Tongue (tissue), 2 donors: Measurements from ENCODE around the gene CLRN2. TPM values are rescaled to one million over a fixed set of nuclear protein-coding genes. Genes with fewer than 3 reads are reported as not detected.
"Not testable (repeated sequence)": the region's sequence is repeated elsewhere in the genome, so short reads cannot be mapped to it uniquely, and the experiment has no call there.

Experiments used
- DNase-seq: peaks from one replicate; pipeline ENCODE4 v3.0.0-alpha.2; 2015
- total RNA-seq: library from RNA; depleted of rRNA; stranded (reverse); fragments of >200 nt; gene quantifications from one replicate; pipeline ENCODE4 v1.2.3, GENCODE V29; 2014

CLRN2 gene
- total RNA-seq, 1 donor from 2014 or later, result not detected

GRCh38 chr4:17545374-17546140 lies 30.6 kb downstream of the CLRN2 start:
- DNase-seq, result no peak

DNA sequence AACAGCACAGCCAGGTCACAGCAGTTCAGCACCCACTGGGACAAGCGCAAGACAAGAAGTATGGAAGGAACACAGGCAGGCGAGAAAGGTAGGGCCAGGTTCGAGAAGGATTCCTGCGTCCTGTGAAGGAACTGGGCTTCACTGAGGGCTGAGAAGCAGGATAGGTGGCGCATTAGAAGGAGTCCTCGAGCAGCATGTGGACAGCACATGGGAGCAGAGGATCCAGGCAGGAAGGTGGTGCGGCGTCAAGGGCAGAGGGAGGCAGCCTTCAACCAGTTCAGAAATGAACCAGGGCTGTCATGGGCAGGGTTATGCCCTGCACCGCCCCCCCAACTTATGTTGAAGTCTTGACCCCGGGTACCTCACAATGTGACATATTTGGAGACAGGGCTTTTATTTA lies 31.3 kb downstream of the CLRN2 start:
- DNase-seq, result no peak

DNA sequence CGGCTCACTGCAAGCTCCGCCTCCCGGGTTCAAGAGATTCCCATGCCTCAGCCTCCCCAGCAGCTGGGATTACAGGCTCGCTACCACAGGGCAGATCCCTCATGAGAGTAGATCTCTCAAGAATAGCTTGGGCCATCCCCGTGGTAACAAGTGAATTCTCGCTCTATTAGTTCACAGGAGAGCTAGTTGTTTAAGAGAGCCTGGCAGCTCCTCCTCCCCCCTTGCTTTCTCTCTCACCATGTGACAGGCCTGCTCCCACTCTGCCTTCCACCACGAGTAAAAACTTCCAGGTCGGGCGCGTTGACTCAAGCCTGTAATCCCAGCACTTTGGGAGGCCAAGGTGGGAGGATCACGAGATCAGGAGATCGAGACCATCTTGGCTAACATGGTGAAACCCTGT lies 31.7 kb downstream of the CLRN2 start:
- no peak for DNase-seq

GRCh38 chr4:17550549-17550948 lies 35.6 kb downstream of the CLRN2 start:
- no peak for DNase-seq

GRCh38 chr4:17552427-17552826 lies 37.5 kb downstream of the CLRN2 start:
- no peak for DNase-seq

DNA sequence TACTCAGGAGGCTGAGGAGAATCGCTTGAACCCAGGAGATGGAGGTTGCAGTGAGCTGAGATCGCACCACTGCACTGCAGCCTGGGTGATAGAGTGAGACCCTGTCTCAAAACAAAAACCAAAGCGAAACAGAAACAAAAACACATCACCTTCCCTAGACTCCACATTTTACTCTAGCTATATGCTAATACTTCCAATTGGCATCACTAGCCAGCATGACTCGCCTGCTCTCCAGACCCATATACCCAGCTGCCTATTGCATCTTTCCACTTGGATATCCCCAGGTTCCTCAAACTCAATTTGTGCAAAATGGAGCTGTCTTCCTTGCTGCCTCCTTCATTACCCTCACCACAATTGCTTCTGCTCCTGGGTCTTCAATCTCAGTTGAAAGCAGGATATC lies 39.6 kb downstream of the CLRN2 start:
- no peak for DNase-seq

GRCh38 chr4:17556498-17556897 lies 41.5 kb downstream of the CLRN2 start:
- no peak for DNase-seq

GRCh38 chr4:17557880-17558279 lies 42.9 kb downstream of the CLRN2 start:
- no peak for DNase-seq

DNA sequence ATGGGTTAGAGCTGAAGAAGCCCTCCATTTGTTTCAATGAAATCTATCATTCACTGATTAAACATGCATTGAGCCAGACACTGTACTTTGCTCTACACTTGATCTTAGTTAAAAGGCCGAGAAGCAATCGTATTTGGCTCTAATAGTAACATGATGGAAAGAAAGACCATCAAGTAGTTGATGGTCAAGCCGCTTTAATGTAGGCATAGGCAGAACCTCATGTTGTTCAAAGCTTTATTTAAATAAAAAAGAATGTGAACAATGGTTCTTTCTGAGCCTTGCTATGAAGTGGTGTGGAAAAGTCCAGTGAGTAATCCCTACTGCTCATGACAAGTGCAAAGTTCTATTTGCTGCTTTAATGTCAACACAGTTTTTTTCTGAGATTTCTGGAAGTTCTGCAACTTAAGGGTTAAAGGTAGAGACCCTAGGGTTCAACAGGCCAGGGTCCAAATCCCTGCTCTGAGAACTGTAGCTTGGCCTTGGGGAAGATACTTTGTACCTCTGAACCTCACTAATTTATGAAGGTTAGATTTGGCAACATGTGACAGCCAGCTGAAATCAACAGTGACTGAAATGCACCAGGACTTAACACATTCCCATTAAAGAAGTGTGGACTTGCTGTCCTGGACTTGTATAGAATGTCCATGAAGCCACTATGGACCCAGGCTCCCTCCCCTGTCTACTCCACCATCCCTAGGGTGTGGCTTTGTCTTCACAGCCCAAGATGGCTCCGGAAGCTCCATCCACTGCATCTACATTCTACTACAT lies 44.2 kb downstream of the CLRN2 start:
- DNase-seq, result no peak

DNA sequence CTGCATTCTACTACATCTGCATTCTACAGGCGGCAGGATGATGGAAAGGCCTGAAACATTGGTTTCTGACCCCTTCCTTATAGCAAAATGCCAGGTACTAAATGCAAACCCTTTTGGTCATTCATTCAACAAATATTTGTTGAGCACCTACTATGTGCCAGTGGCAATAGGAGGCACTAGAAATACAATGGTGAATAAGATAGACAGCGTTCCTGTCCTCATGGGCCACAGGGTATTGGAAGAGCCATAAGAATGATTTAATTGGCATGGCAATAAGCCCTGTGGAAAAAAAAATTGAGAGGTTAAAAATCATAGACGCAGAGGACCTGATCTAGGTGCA lies 44.7 kb downstream of the CLRN2 start:
- no peak for DNase-seq

GRCh38 chr4:17560065-17560673 lies 45.2 kb downstream of the CLRN2 start:
- DNase-seq, result no peak

- DNase-seq, result no peak
Measured at GRCh38 chr4:17561195-17561909, 46.4 kb downstream of the CLRN2 start.

DNA sequence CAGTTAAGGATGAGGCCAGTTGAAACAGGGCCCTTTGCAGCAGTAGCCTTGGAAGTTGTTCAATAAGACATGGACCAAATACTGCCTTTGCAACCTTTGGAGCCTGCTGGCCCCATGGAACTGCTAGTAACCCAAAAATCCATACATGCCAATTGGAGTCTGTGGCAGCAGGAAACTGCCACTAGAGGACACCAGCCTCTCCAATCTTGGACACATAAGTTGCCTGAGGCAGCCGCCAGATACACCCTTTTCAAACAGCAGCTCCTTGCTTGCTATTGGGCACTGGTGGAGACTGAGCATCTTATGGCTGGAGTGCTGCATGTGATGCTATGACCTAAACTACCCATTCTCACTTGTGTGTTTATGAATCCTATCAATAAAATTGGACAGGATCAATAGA lies 47.2 kb downstream of the CLRN2 start:
- no peak for DNase-seq

DNA sequence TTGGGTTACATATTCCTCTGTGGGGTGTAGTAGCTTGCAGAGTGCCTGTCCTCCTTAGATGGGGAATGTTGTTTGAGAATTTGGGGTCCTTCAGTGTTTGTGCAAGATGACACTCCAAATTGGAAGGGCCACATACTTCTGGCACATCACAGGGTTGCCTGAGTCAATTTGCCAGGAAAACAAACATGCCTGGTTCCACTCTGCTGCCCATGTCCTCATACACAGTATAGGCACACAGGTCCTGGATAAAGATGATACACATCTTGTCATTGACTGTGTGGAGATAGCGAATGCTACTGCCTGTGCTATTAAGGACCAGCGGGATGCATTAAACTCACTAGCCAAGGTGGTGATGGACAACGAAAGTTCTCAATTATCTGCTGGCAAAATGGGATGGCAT lies 50.9 kb downstream of the CLRN2 start:
- no peak for DNase-seq

- no peak for DNase-seq
Measured at GRCh38 chr4:17567271-17567670, 52.3 kb downstream of the CLRN2 start.

DNA sequence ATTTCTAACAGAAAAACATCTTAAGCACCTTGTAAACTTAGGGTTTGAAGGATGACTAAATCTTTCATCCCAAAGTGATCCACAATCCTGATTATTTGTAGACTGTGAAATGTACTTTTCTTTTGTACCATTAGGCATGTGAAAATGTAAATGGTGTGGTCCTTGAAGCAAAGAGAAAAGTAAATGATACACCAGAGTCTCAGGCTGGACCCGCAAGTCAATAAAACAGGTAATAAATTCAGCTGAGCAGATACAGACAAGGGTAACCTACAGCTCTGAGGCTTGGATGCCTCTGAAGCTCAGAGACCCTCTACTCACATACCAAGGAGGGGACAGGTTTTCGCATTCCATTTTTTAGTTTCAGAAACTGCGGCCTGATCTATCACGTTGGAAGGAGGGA lies 59.2 kb downstream of the CLRN2 start:
- DNase-seq, result no peak

DNA sequence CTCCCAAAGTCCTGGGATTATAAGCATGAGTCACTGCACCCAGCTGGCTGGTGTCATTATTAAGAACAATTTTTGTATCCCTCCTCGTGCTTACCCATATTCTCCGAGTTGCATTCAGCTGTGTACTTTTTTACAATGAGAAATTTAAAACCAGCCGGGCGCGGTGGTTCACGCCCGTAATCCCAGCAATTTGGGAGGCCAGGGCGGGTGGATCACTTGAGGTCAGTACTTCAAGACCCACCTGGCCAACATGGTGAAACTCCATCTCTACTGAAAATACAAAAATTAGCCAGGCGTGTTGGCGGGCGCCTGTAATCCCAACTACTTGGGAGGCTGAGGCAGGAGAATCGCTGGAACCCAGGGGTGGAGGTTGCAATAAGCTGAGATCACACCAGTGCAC lies 60.2 kb downstream of the CLRN2 start:
- not testable (repeated sequence) for DNase-seq

Other genes with a start within 250 kb of the CLRN2 start
- 49.9 TPM for gene QDPR, start 3.1 kb upstream of the CLRN2 start, total RNA-seq
- 97.5 TPM for gene LAP3, start 62.0 kb downstream of the CLRN2 start, total RNA-seq
- 15.4 TPM for gene MED28, start 99.5 kb downstream of the CLRN2 start, total RNA-seq